ENCODE results near the gene ASNS.
"Not testable (repeated sequence)": the region's sequence is repeated elsewhere in the genome, so short reads cannot be mapped to it uniquely, and the experiment has no call there.

Gene ASNS

GRCh38 chr7:97872025-97872669 is at the start of gene ASNS:
Gene ASNS, minus strand, starts transcription at chr7:97872408. Its CDS starts 3,252 bp downstream, at chr7:97869156.
- peak; percentile 94 for DNase-seq

- not testable (repeated sequence) for DNase-seq
Observed at GRCh38 chr7:97921254-97921653, 49.0 kb upstream of the ASNS start.

GRCh38 chr7:97915267-97915666 is 43.1 kb upstream of the ASNS start:
- DNase-seq = not testable (repeated sequence)

- DNase-seq = not testable (repeated sequence)
Observed at GRCh38 chr7:97912294-97912693, 40.1 kb upstream of the ASNS start.

- DNase-seq = not testable (repeated sequence)
Observed at GRCh38 chr7:97896893-97897292, 24.7 kb upstream of the ASNS start.

GRCh38 chr7:97891721-97892120 is 19.5 kb upstream of the ASNS start:
- DNase-seq = not testable (repeated sequence)

- not testable (repeated sequence) for DNase-seq
Observed at GRCh38 chr7:97879527-97879926, 7.3 kb upstream of the ASNS start.

GRCh38 chr7:97874894-97875293 is 2.7 kb upstream of the ASNS start:
- not testable (repeated sequence) for DNase-seq

- DNase-seq = no peak
Observed at GRCh38 chr7:97873606-97874005, 1.4 kb upstream of the ASNS start.

- DNase-seq = peak; percentile 61
Observed at GRCh38 chr7:97871659-97872024, 566 bp downstream of the ASNS start.

GRCh38 chr7:97868788-97869187 is 3.4 kb downstream of the ASNS start:
- DNase-seq = no peak

- no peak for DNase-seq
Observed at GRCh38 chr7:97868314-97868713, 3.9 kb downstream of the ASNS start.

- DNase-seq = no peak
Observed at GRCh38 chr7:97865104-97865503, 7.1 kb downstream of the ASNS start.

GRCh38 chr7:97859606-97860204 is 12.5 kb downstream of the ASNS start:
- DNase-seq = no peak

- DNase-seq = no peak
Observed at GRCh38 chr7:97858221-97858620, 14.0 kb downstream of the ASNS start.

- DNase-seq = no peak
Observed at GRCh38 chr7:97857544-97857943, 14.7 kb downstream of the ASNS start.

GRCh38 chr7:97851683-97852082 is 20.5 kb downstream of the ASNS start:
- no peak for DNase-seq

GRCh38 chr7:97850262-97851031 is 21.8 kb downstream of the ASNS start:
- DNase-seq = not testable (repeated sequence)

- no peak for DNase-seq
Observed at GRCh38 chr7:97847791-97848190, 24.4 kb downstream of the ASNS start.

GRCh38 chr7:97846945-97847344 is 25.3 kb downstream of the ASNS start:
- DNase-seq = no peak

GRCh38 chr7:97845622-97846203 is 26.5 kb downstream of the ASNS start:
- DNase-seq = peak; percentile 45

GRCh38 chr7:97844036-97844435 is 28.2 kb downstream of the ASNS start:
- DNase-seq = no peak

GRCh38 chr7:97842772-97843345 is 29.3 kb downstream of the ASNS start:
- no peak for DNase-seq

Data from NCI-H1105 treated with DMSO at 0.1 percent for 48 hours (cell line).